K562 (cell line): ENCODE measurements around the gene UBE2B. TPM values are rescaled to one million over a fixed set of nuclear protein-coding genes. Genes with fewer than 3 reads are reported as not detected.
A peak's percentile ranks its signal among the peaks of the same experiment; 100 is the strongest.

Experiments used
- ARNT ChIP-seq, 2 experiments: fragments of 450-650 bp; IDR thresholded peaks; 2 replicates each; pipeline ENCODE4 v1.6.1; 2016; ENCODE audit warnings: mild to moderate bottlenecking in 1 of 2
- BACH1 ChIP-seq: fragments of 200-800 bp; sonication (Bioruptor generic); IDR thresholded peaks from 2 replicates; pipeline ENCODE4 v1.6.1; 2016; ENCODE audit warnings: missing genetic modification characterization, missing compliant biosample characterization
- BHLHE40 ChIP-seq: IDR thresholded peaks from 2 replicates; pipeline ENCODE4 v1.6.1; 2011; ENCODE audit warnings: low read length, improper control_type of control experiment
- CBFA2T3 ChIP-seq: fragments of 450-650 bp; IDR thresholded peaks from 2 replicates; pipeline ENCODE4 v1.6.1; 2017
- ESRRB ChIP-seq: fragments of 250-450 bp; sonication (Bioruptor Pico); IDR thresholded peaks from 2 replicates; pipeline ENCODE4 v1.5.0; 2020; ENCODE audit warnings: mild to moderate bottlenecking, moderate library complexity, borderline replicate concordance
- EZH2 ChIP-seq: IDR thresholded peaks from 2 replicates; pipeline ENCODE4 v1.6.1; 2012; ENCODE audit warnings: low read depth, mild to moderate bottlenecking, inconsistent platforms, low read length, borderline replicate concordance
- GABPB1 ChIP-seq: sonication (generic); formaldehyde crosslinking; IDR thresholded peaks from 2 replicates; pipeline ENCODE4 v1.8.0; 2022; ENCODE audit warnings: mild to moderate bottlenecking, missing genetic modification reagents
- MYBL2 ChIP-seq, 2 experiments: fragments of 450-650 bp in 1 of 2; sonication (generic) in 1 of 2; formaldehyde crosslinking in 1 of 2; IDR thresholded peaks; 2 replicates each; pipeline versions ENCODE4 v1.6.1 to v1.8.1; 2017 to 2022; ENCODE audit warnings: borderline replicate concordance in 1 of 2, inconsistent platforms in 1 of 2, low read depth in 1 of 2, mild to moderate bottlenecking in 1 of 2, missing genetic modification reagents in 1 of 2, moderate library complexity in 1 of 2
- NFXL1 ChIP-seq: fragments of 450-650 bp; formaldehyde crosslinking; IDR thresholded peaks from 2 replicates; pipeline ENCODE4 v1.4.0; 2021; ENCODE audit warnings: mild to moderate bottlenecking
- RFX1 ChIP-seq: fragments of 450-650 bp; IDR thresholded peaks from 2 replicates; pipeline ENCODE4 v1.6.1; 2016; ENCODE audit warnings: mild to moderate bottlenecking, moderate library complexity
- SMARCA4 ChIP-seq: fragments of 450-650 bp; IDR thresholded peaks from 2 replicates; pipeline ENCODE4 v1.6.1; 2016
- SOX6 ChIP-seq: fragments of 450-650 bp; IDR thresholded peaks from 2 replicates; pipeline ENCODE4 v1.6.1; 2014; ENCODE audit warnings: mild to moderate bottlenecking
- ZNF140 ChIP-seq: fragments of 250-450 bp; sonication (Bioruptor Pico); IDR thresholded peaks from 2 replicates; pipeline ENCODE4 v1.8.0; 2021; ENCODE audit warnings: moderate library complexity, mild to moderate bottlenecking, inconsistent platforms
- ZNF263 ChIP-seq: sonication (generic); formaldehyde crosslinking; IDR thresholded peaks from 2 replicates; pipeline ENCODE4 v1.8.0; 2022; ENCODE audit warnings: mild to moderate bottlenecking, missing genetic modification reagents, borderline replicate concordance
- ZNF324 ChIP-seq: fragments of 250-450 bp; sonication (Bioruptor Pico); IDR thresholded peaks from 2 replicates; pipeline ENCODE4 v1.4.0; 2020; ENCODE audit warnings: mild to moderate bottlenecking
- polyA plus RNA-seq, 8 experiments: library from polyadenylated mRNA; depleted of rRNA in 4 of 8; stranded (reverse) in 5 of 8; unstranded in 3 of 8; fragments of >200 nt; fragmentation: Nextera tagmentation in 2 of 8; fragmentation: Illumina TruSeq in 1 of 8; extraction: Ambion mirVana in 2 of 8; extraction: Trizol in 1 of 8; gene quantifications; 2 replicates each; pipeline versions ENCODE4 v1.2.1 to v1.2.3, GENCODE V29; 2011 to 2014; ENCODE audit warnings: inconsistent platforms in 1 of 8, missing spikeins in 1 of 8
- total RNA-seq, 7 experiments: library from RNA; depleted of rRNA in 6 of 7; stranded (reverse); fragments of >200 nt in 6 of 7; fragmentation: Illumina TruSeq in 2 of 7; extraction: Trizol in 2 of 7; gene quantifications; 2 replicates each; pipeline versions ENCODE4 v1.2.1 to v1.2.3, GENCODE V29; 2011 to 2021; ENCODE audit warnings: low replicate concordance in 1 of 7
- TF ChIP-seq, protein P1 (sequence below): fragments of 250-450 bp; sonication (Bioruptor Pico); IDR thresholded peaks from 2 replicates; pipeline ENCODE4 v1.4.0; 2020; ENCODE audit warnings: mild to moderate bottlenecking, moderate library complexity
- TF ChIP-seq, protein P2 (sequence below), 2 experiments: IDR thresholded peaks in 1 of 2; conservative IDR thresholded peaks in 1 of 2; 2 replicates each; pipeline ENCODE4 v1.6.1; 2016; ENCODE audit warnings: low read depth in 2 of 2, mild to moderate bottlenecking in 1 of 2, missing compliant biosample characterization in 1 of 2, missing genetic modification characterization in 1 of 2, moderate library complexity in 1 of 2
- TF ChIP-seq, protein P3 (sequence below): fragments of 250-450 bp; sonication (Bioruptor Pico); IDR thresholded peaks from 2 replicates; pipeline ENCODE4 v1.6.1; 2021; ENCODE audit warnings: mild to moderate bottlenecking
- TF ChIP-seq, protein P4 (sequence below): sonication (generic); formaldehyde crosslinking; IDR thresholded peaks from 2 replicates; pipeline ENCODE4 v1.8.0; 2022; ENCODE audit warnings: missing genetic modification reagents, mild to moderate bottlenecking, moderate library complexity, borderline replicate concordance
- TF ChIP-seq, protein P5 (sequence below): fragments of 250-450 bp; sonication (Bioruptor Pico); IDR thresholded peaks from 2 replicates; pipeline ENCODE4 v1.8.0; 2022; ENCODE audit warnings: moderate library complexity, mild to moderate bottlenecking, inconsistent platforms

UBE2B gene
- total and polyA plus RNA-seq, 9 of the 15 experiments (the other 6 are each of a cell fraction or from before 2014, with no cell fraction given) = 13.1 to 198 (median 75.5) TPM

DNA sequence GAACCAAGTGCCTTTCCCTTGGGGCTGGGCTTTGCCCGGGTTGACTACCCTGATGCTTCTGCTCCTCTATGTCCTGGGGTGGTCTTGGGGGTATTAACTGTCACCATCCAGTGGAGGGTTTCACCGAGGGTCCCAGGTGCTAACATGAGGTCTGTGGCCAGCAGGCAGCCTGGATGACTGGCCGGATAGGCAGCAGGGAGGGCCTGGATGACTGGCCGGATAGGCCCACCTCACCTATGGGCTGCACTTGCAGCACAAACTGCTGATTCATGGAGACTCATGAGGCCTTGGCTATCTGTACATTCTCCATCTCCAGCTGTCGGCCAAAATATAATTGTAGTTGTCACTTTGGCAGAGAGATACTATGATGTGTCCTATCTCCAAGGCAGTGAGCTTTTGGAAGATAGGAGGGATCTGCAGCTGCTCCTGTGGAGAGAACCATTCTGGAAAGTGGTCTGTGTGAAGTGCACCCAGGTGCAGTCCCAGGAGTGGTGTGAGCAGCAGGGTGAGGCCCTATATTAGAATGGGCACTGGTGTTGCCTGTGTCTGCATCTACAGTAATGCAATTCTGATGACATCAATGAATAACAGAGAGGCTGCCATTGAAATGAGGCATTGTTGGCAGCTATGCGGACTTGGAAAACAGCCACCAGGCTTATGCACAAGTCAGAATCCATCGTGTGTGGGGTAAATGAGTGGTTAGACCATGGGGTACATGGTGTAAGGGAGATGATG lies 66.6 kb downstream of the UBE2B start (continued):
- TF ChIP-seq, protein P1, sequence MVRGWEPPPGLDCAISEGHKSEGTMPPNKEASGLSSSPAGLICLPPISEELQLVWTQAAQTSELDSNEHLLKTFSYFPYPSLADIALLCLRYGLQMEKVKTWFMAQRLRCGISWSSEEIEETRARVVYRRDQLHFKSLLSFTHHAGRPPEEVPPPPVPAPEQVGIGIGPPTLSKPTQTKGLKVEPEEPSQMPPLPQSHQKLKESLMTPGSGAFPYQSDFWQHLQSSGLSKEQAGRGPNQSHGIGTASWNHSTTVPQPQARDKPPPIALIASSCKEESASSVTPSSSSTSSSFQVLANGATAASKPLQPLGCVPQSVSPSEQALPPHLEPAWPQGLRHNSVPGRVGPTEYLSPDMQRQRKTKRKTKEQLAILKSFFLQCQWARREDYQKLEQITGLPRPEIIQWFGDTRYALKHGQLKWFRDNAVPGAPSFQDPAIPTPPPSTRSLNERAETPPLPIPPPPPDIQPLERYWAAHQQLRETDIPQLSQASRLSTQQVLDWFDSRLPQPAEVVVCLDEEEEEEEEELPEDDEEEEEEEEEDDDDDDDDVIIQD (CRISPR knock-in tag) = 0 out of 2 replicates have a peak, but pooled peaks have one; percentile 20
- TF ChIP-seq ZNF140 (CRISPR knock-in tag) (no peak), RFX1 (no peak), EZH2 (no peak), CBFA2T3 (peak; percentile 97), ZNF324 (CRISPR knock-in tag) (0 out of 2 replicates have a peak, but pooled peaks have one; percentile 6), NFXL1 (CRISPR knock-in tag) (no peak), ARNT (IDR thresholded peaks at IDR 0.05) (peak in 1 of 2 experiments; percentile 67; a peak in 1 of 4 replicates), BHLHE40 (no peak), SOX6 (peak; percentile 81), GABPB1 (CRISPR knock-in tag) (0 out of 2 replicates have a peak, but pooled peaks have one; percentile 14), ESRRB (CRISPR knock-in tag) (no peak), SMARCA4 (peak; percentile 89), BACH1 (tag) (peak; percentile 91), ZNF263 (no peak; the same call in 1 of the 2 replicates), MYBL2 (IDR thresholded peaks at IDR 0.05; ENCODE audit: low read depth) (no peak), MYBL2 (CRISPR knock-in tag; IDR thresholded peaks at IDR 0.05; ENCODE audit: borderline replicate concordance) (no peak)
- TF ChIP-seq, protein P2, sequence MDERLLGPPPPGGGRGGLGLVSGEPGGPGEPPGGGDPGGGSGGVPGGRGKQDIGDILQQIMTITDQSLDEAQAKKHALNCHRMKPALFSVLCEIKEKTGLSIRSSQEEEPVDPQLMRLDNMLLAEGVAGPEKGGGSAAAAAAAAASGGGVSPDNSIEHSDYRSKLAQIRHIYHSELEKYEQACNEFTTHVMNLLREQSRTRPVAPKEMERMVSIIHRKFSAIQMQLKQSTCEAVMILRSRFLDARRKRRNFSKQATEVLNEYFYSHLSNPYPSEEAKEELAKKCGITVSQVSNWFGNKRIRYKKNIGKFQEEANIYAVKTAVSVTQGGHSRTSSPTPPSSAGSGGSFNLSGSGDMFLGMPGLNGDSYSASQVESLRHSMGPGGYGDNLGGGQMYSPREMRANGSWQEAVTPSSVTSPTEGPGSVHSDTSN (CRISPR knock-in tag; IDR thresholded peaks at IDR 0.05; ENCODE audit: low read depth) = no peak
- TF ChIP-seq, protein P2 (tag; conservative IDR thresholded peaks at IDR 0.05; ENCODE audit: low read depth) = peak; percentile 61; the same call in 1 of the 2 replicates
- TF ChIP-seq, protein P3, sequence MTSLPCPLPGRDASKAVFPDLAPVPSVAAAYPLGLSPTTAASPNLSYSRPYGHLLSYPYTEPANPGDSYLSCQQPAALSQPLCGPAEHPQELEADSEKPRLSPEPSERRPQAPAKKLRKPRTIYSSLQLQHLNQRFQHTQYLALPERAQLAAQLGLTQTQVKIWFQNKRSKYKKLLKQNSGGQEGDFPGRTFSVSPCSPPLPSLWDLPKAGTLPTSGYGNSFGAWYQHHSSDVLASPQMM (CRISPR knock-in tag) = no peak
- TF ChIP-seq, protein P4, sequence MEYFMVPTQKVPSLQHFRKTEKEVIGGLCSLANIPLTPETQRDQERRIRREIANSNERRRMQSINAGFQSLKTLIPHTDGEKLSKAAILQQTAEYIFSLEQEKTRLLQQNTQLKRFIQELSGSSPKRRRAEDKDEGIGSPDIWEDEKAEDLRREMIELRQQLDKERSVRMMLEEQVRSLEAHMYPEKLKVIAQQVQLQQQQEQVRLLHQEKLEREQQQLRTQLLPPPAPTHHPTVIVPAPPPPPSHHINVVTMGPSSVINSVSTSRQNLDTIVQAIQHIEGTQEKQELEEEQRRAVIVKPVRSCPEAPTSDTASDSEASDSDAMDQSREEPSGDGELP = peak; percentile 96
- TF ChIP-seq, protein P5, sequence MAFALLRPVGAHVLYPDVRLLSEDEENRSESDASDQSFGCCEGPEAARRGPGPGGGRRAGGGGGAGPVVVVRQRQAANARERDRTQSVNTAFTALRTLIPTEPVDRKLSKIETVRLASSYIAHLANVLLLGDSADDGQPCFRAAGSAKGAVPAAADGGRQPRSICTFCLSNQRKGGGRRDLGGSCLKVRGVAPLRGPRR (CRISPR knock-in tag) = no peak
